Skin epidermis (tissue), 12 donors: Measurements from ENCODE around the gene LRRC3C.

ENCODE experiments used
- H3K27ac ChIP-seq, 21 experiments: fragments of 200-600 bp; sonication (generic) in 11 of 21; one replicate each; pipeline ENCODE4 v1.5.0; 2020; ENCODE audit warnings: mild to moderate bottlenecking in 3 of 21, inconsistent platforms in 2 of 21, moderate library complexity in 2 of 21
- H3K4me3 ChIP-seq, 7 experiments: fragments of 200-600 bp; sonication (generic) in 2 of 7; one replicate each; pipeline ENCODE4 v1.5.0; 2020; ENCODE audit warnings: inconsistent platforms in 2 of 7, mild to moderate bottlenecking in 2 of 7, moderate library complexity in 1 of 7

LRRC3C gene

GRCh38 chr17:39970157-39970692 is 42.7 kb downstream of the LRRC3C start:
- Histone ChIP-seq H3K4me3 (no peak overlapping the region), H3K27ac (peak overlapping the region in 1 of 21 experiments; percentile 1)

GRCh38 chr17:39971076-39971603 is 43.6 kb downstream of the LRRC3C start:
- Histone ChIP-seq H3K27ac (peak overlapping the region in 1 of 21 experiments; percentile 73), H3K4me3 (no peak overlapping the region)

- Histone ChIP-seq H3K4me3 (no peak overlapping the region), H3K27ac (peak overlapping the region in 7 of 21 experiments; percentile 23 to 73 (median 42))
Observed at GRCh38 chr17:39972271-39972670, 44.7 kb downstream of the LRRC3C start.

- H3K27ac ChIP-seq: peak overlapping the region in 1 of 21 experiments; percentile 30
- H3K4me3 ChIP-seq: no peak overlapping the region
Observed at GRCh38 chr17:39973496-39973895, 46.0 kb downstream of the LRRC3C start.

- Histone ChIP-seq H3K27ac (peak overlapping the region in 1 of 21 experiments; percentile 30), H3K4me3 (no peak overlapping the region)
Observed at GRCh38 chr17:39974433-39974832, 46.9 kb downstream of the LRRC3C start.

GRCh38 chr17:39975801-39976200 is 48.3 kb downstream of the LRRC3C start:
- no peak overlapping the region for H3K27ac ChIP-seq
- H3K4me3 ChIP-seq: no peak overlapping the region

GRCh38 chr17:39979016-39979670 is 51.6 kb downstream of the LRRC3C start:
- Histone ChIP-seq H3K4me3 (no peak overlapping the region), H3K27ac (peak overlapping the region in 18 of 21 experiments; percentile 70 to 100 (median 98))

GRCh38 chr17:39979893-39980350 is 52.4 kb downstream of the LRRC3C start:
- Histone ChIP-seq H3K27ac (peak overlapping the region; percentile 67 to 100 (median 97)), H3K4me3 (peak overlapping the region; percentile 32 to 99 (median 92))

- Histone ChIP-seq H3K27ac (peak within 1 kb of the TSS; percentile 88 to 100 (median 98)), H3K4me3 (peak within 1 kb of the TSS; percentile 69 to 99 (median 92))
Observed at GRCh38 chr17:39980351-39981206, 53.0 kb downstream of the LRRC3C start, which contains the start of gene PSMD3. TSS of gene PSMD3 (plus strand) at chr17:39980807. CDS start at chr17:39980971, 164 bp downstream.

- H3K27ac ChIP-seq: peak overlapping the region; percentile 88 to 100 (median 98)
- H3K4me3 ChIP-seq: peak overlapping the region; percentile 69 to 99 (median 92)
Observed at GRCh38 chr17:39981207-39981741, 53.7 kb downstream of the LRRC3C start.

GRCh38 chr17:39981766-39982375 is 54.3 kb downstream of the LRRC3C start:
- Histone ChIP-seq H3K27ac (peak overlapping the region in 17 of 21 experiments; percentile 91 to 100 (median 98)), H3K4me3 (peak overlapping the region; percentile 69 to 99 (median 92))

GRCh38 chr17:39988206-39988810 is 60.8 kb downstream of the LRRC3C start:
- Histone ChIP-seq H3K27ac (no peak overlapping the region), H3K4me3 (no peak overlapping the region)

- H3K4me3 ChIP-seq: no peak overlapping the region
- H3K27ac ChIP-seq: peak overlapping the region in 2 of 21 experiments; percentile 6 to 35
Observed at GRCh38 chr17:39994448-39994847, 66.9 kb downstream of the LRRC3C start.
